Astrocyte (in vitro differentiated cells and primary cell): Measurements from ENCODE around the gene GPC3.

Experiments
- EZH2 ChIP-seq: IDR thresholded peaks from 2 replicates; pipeline ENCODE4 v1.6.1; 2012; ENCODE audit warnings: mild to moderate bottlenecking, low read length, inconsistent platforms; ENCODE audit not compliant: insufficient read depth
- TF ChIP-seq, protein P1 (sequence below): IDR thresholded peaks from 2 replicates; pipeline ENCODE4 v1.5.1; 2011; ENCODE audit warnings: low read depth, mild to moderate bottlenecking, inconsistent platforms, low read length, moderate library complexity; ENCODE audit not compliant: insufficient read depth

DNA sequence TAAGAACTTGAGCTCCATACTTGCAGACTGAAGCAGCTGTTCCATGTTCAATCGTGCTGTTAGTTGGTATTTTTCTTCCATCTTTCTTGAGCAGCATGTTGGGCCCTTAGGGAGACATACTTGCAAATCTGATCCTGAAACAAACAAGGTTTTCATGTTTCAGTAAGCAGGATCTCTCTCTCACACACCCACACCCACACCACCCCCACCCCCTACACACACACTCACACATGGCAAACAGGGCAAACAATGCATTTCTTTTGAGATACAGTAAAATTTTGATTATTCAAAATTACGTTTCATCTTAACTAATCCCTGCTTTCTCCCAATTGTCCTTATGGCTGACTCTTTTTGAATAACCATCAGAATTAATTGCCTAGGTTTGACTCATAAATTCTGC, 32.3 kb downstream of the GPC3 start:
- TF ChIP-seq, protein P1, sequence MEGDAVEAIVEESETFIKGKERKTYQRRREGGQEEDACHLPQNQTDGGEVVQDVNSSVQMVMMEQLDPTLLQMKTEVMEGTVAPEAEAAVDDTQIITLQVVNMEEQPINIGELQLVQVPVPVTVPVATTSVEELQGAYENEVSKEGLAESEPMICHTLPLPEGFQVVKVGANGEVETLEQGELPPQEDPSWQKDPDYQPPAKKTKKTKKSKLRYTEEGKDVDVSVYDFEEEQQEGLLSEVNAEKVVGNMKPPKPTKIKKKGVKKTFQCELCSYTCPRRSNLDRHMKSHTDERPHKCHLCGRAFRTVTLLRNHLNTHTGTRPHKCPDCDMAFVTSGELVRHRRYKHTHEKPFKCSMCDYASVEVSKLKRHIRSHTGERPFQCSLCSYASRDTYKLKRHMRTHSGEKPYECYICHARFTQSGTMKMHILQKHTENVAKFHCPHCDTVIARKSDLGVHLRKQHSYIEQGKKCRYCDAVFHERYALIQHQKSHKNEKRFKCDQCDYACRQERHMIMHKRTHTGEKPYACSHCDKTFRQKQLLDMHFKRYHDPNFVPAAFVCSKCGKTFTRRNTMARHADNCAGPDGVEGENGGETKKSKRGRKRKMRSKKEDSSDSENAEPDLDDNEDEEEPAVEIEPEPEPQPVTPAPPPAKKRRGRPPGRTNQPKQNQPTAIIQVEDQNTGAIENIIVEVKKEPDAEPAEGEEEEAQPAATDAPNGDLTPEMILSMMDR = no peak
- no peak for TF ChIP-seq EZH2
